HEK293 (cell line): ENCODE results near the gene CMBL.

Experiments
- CTCF ChIA-PET: fragments of 350-600 bp; formaldehyde crosslinking; extraction: SDS; loops from one replicate; lab custom pipeline; 2021; ENCODE audit warnings: antibody characterized with exemption; lab: Yijun Ruan, JAX
- POLR2A ChIA-PET: fragments of 300-600 bp; formaldehyde crosslinking; extraction: SDS; loops from one replicate; lab custom pipeline; 2020; ENCODE audit warnings: antibody characterized with exemption, inconsistent platforms; lab: Yijun Ruan, JAX
- H3K27ac ChIP-seq: fragments of 200-500 bp; sonication (Bioruptor generic); 2 replicates; pipeline ENCODE4 v1.5.1; 2014; ENCODE audit warnings: low read depth, low read length, control low read depth, inconsistent platforms; ENCODE audit errors: extremely low read depth
- H3K36me3 ChIP-seq, 2 experiments: fragments of 200-500 bp in 1 of 2; sonication (Bioruptor generic) in 1 of 2; 1 replicate in 1 of 2; 2 replicates in 1 of 2; pipeline ENCODE4 v1.5.1; 2014 to 2017; ENCODE audit warnings: inconsistent platforms in 2 of 2, low read length in 2 of 2; ENCODE audit not compliant: control insufficient read depth in 2 of 2, insufficient read depth in 1 of 2
- H3K4me1 ChIP-seq: fragments of 200-500 bp; sonication (Bioruptor generic); 2 replicates; pipeline ENCODE4 v1.5.1; 2014; ENCODE audit warnings: mild to moderate bottlenecking, low read length, inconsistent platforms; ENCODE audit not compliant: control insufficient read depth, insufficient read depth
- H3K4me3 ChIP-seq: 2 replicates; pipeline ENCODE4 v1.5.1; 2011; ENCODE audit warnings: low read depth, mild to moderate bottlenecking, control low read depth, low read length, moderate library complexity
- H3K9me3 ChIP-seq: fragments of 200-500 bp; sonication (Bioruptor generic); 2 replicates; pipeline ENCODE4 v1.5.1; 2014; ENCODE audit warnings: low read depth, low read length, inconsistent platforms; ENCODE audit not compliant: control insufficient read depth, insufficient read depth
- HOXD13 ChIP-seq: sonication (generic); formaldehyde crosslinking; IDR thresholded peaks from 2 replicates; pipeline ENCODE4 v1.8.0; 2022; ENCODE audit warnings: missing genetic modification reagents, borderline replicate concordance
- KLF16 ChIP-seq: fragments of 450-650 bp; formaldehyde crosslinking; IDR thresholded peaks from 2 replicates; pipeline ENCODE4 v1.5.1; 2017; ENCODE audit warnings: missing biosample characterization, missing genetic modification characterization
- KLF7 ChIP-seq: fragments of 450-650 bp; formaldehyde crosslinking; IDR thresholded peaks from 2 replicates; pipeline ENCODE4 v1.5.1; 2016; ENCODE audit warnings: missing biosample characterization, missing genetic modification characterization, borderline replicate concordance
- MYNN ChIP-seq: fragments of 450-650 bp; formaldehyde crosslinking; IDR thresholded peaks from 2 replicates; pipeline ENCODE4 v1.5.1; 2016; ENCODE audit warnings: missing biosample characterization, missing genetic modification characterization, borderline replicate concordance
- SCRT2 ChIP-seq: fragments of 450-650 bp; formaldehyde crosslinking; IDR thresholded peaks from 2 replicates; pipeline ENCODE4 v1.5.1; 2016; ENCODE audit warnings: missing biosample characterization, missing genetic modification characterization
- SP3 ChIP-seq: fragments of 450-650 bp; formaldehyde crosslinking; IDR thresholded peaks from 2 replicates; pipeline ENCODE4 v1.5.1; 2016; ENCODE audit warnings: missing biosample characterization, missing genetic modification characterization
- YY2 ChIP-seq: fragments of 450-650 bp; formaldehyde crosslinking; IDR thresholded peaks from 2 replicates; pipeline ENCODE4 v1.5.1; 2016; ENCODE audit warnings: missing biosample characterization, missing genetic modification characterization
- ZNF114 ChIP-seq: fragments of 450-650 bp; formaldehyde crosslinking; IDR thresholded peaks from 2 replicates; pipeline ENCODE4 v1.5.0; 2017; ENCODE audit warnings: missing biosample characterization, missing genetic modification characterization
- ZNF121 ChIP-seq: fragments of 450-650 bp; formaldehyde crosslinking; IDR thresholded peaks from 2 replicates; pipeline ENCODE4 v1.5.1; 2016; ENCODE audit warnings: missing biosample characterization, missing genetic modification characterization
- ZNF132 ChIP-seq: fragments of 450-650 bp; formaldehyde crosslinking; IDR thresholded peaks from 2 replicates; pipeline ENCODE4 v1.5.1; 2017; ENCODE audit warnings: missing biosample characterization, missing genetic modification characterization, borderline replicate concordance
- ZNF146 ChIP-seq: fragments of 450-650 bp; formaldehyde crosslinking; IDR thresholded peaks from 2 replicates; pipeline ENCODE4 v1.5.1; 2016; ENCODE audit warnings: missing biosample characterization, missing genetic modification characterization
- ZNF148 ChIP-seq: fragments of 450-650 bp; formaldehyde crosslinking; IDR thresholded peaks from 2 replicates; pipeline ENCODE4 v1.5.0; 2017; ENCODE audit warnings: missing biosample characterization, missing genetic modification characterization, borderline replicate concordance
- ZNF155 ChIP-seq: fragments of 450-650 bp; formaldehyde crosslinking; IDR thresholded peaks from 2 replicates; pipeline ENCODE4 v1.5.1; 2016; ENCODE audit warnings: missing biosample characterization, missing genetic modification characterization
- ZNF174 ChIP-seq: fragments of 450-650 bp; formaldehyde crosslinking; IDR thresholded peaks from 2 replicates; pipeline ENCODE4 v1.5.0; 2017; ENCODE audit warnings: missing biosample characterization, mild to moderate bottlenecking, missing genetic modification characterization
- ZNF223 ChIP-seq: fragments of 450-650 bp; formaldehyde crosslinking; IDR thresholded peaks from 2 replicates; pipeline ENCODE4 v1.5.1; 2016; ENCODE audit warnings: missing biosample characterization, missing genetic modification characterization
- ZNF26 ChIP-seq: fragments of 450-650 bp; formaldehyde crosslinking; IDR thresholded peaks from 2 replicates; pipeline ENCODE4 v1.5.1; 2016; ENCODE audit warnings: missing biosample characterization, missing genetic modification characterization
- ZNF266 ChIP-seq: fragments of 450-650 bp; formaldehyde crosslinking; IDR thresholded peaks from 2 replicates; pipeline ENCODE4 v1.5.1; 2016; ENCODE audit warnings: missing biosample characterization, missing genetic modification characterization, low read depth
- ZNF274 ChIP-seq, 2 experiments: fragments of 200-500 bp in 1 of 2; fragments of 450-650 bp in 1 of 2; sonication (Bioruptor generic) in 1 of 2; formaldehyde crosslinking in 1 of 2; IDR thresholded peaks; 2 replicates each; pipeline versions ENCODE4 v1.5.1 to v1.6.1; 2014 to 2016; ENCODE audit warnings: borderline replicate concordance in 1 of 2, inconsistent platforms in 1 of 2, low read length in 1 of 2, missing biosample characterization in 1 of 2, missing genetic modification characterization in 1 of 2
- ZNF302 ChIP-seq: fragments of 450-650 bp; formaldehyde crosslinking; IDR thresholded peaks from 2 replicates; pipeline ENCODE4 v1.5.1; 2016; ENCODE audit warnings: missing biosample characterization, missing genetic modification characterization, low read depth
- ZNF335 ChIP-seq: fragments of 450-650 bp; formaldehyde crosslinking; conservative IDR thresholded peaks from 2 replicates; pipeline ENCODE4 v1.5.1; 2016; ENCODE audit warnings: missing biosample characterization, missing genetic modification characterization
- ZNF37A ChIP-seq: fragments of 450-650 bp; IDR thresholded peaks from 2 replicates; pipeline ENCODE4 v1.5.1; 2018; ENCODE audit warnings: missing biosample characterization, missing genetic modification characterization
- ZNF404 ChIP-seq: fragments of 450-650 bp; formaldehyde crosslinking; IDR thresholded peaks from 2 replicates; pipeline ENCODE4 v1.5.1; 2017; ENCODE audit warnings: missing biosample characterization, missing genetic modification characterization
- ZNF426 ChIP-seq: fragments of 450-650 bp; formaldehyde crosslinking; IDR thresholded peaks from 2 replicates; pipeline ENCODE4 v1.5.1; 2017; ENCODE audit warnings: missing biosample characterization, missing genetic modification characterization, mild to moderate bottlenecking, inconsistent platforms, moderate library complexity
- ZNF501 ChIP-seq: fragments of 450-650 bp; formaldehyde crosslinking; IDR thresholded peaks from 2 replicates; pipeline ENCODE4 v1.5.1; 2016; ENCODE audit warnings: missing biosample characterization, missing genetic modification characterization
- ZNF544 ChIP-seq: fragments of 450-650 bp; formaldehyde crosslinking; IDR thresholded peaks from 2 replicates; pipeline ENCODE4 v1.5.0; 2017; ENCODE audit warnings: missing biosample characterization, missing genetic modification characterization
- ZNF621 ChIP-seq: fragments of 450-650 bp; formaldehyde crosslinking; IDR thresholded peaks from 2 replicates; pipeline ENCODE4 v1.5.1; 2017; ENCODE audit warnings: missing biosample characterization, missing genetic modification characterization
- ZNF623 ChIP-seq: fragments of 450-650 bp; formaldehyde crosslinking; IDR thresholded peaks from 2 replicates; pipeline ENCODE4 v1.5.1; 2016; ENCODE audit warnings: missing biosample characterization, missing genetic modification characterization
- ZNF660 ChIP-seq: fragments of 450-650 bp; IDR thresholded peaks from 2 replicates; pipeline ENCODE4 v1.5.1; 2018; ENCODE audit warnings: missing biosample characterization, mild to moderate bottlenecking, missing genetic modification characterization
- ZNF704 ChIP-seq: fragments of 450-650 bp; formaldehyde crosslinking; IDR thresholded peaks from 2 replicates; pipeline ENCODE4 v1.5.1; 2016; ENCODE audit warnings: missing biosample characterization, missing genetic modification characterization
- TF ChIP-seq, protein P1 (sequence below): fragments of 450-650 bp; formaldehyde crosslinking; IDR thresholded peaks from 2 replicates; pipeline ENCODE4 v1.5.1; 2016; ENCODE audit warnings: missing biosample characterization, missing genetic modification characterization
- TF ChIP-seq, protein P2 (sequence below): fragments of 450-650 bp; formaldehyde crosslinking; IDR thresholded peaks from 2 replicates; pipeline ENCODE4; 2016; ENCODE audit warnings: missing biosample characterization, missing genetic modification characterization

Gene CMBL

DNA sequence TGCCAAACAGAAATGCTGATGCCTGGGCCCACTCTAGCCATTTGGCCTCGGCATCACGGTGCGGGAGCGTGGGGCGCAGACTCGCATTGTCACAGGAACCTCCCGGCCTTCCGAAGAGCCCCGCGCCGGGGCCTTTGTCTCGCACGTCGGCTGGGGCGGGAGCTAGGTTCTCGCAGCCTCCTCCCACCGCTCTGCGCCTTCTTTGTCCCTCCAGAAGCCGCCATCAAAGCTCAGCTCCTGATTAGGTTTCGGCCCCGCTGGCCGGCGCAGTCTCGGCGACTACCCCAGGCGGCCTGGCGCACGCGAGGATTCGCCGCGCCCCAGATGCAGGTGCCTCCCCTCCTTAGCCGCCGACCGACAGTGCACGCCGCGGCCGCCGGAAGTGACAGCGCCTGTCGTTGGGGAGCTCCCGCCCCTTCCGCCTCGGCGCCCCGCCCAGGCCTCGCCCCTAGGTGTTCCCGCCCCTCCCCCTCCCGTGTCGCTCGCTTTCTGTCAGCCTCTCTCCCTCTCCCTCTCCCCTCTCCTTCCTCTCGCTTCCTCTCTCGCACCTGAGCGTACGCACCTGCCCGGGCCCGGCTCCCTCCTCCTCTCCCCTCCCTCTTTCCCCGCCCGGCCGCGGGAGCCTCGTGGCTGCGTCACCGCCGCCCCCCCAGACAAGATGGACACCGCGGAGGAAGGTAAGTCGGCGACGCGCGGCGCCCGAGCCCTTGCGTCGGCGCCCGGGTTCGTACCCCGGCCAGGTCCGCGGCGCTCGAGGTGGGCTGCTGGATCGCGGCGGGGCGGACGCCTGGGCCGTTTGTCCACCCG lies 45.7 kb upstream of the CMBL start, which contains the start of gene MARCHF6:
TSS of gene MARCHF6 (plus strand) at position 455 of the 807 bp plus-strand sequence. CDS start at position 659, 204 bp downstream.
- POLR2A ChIA-PET, result interaction anchor here (0.6 to 2.6 kb wide), 42 partner anchors 9 to 408 kb away, joined by 3 to 25 read pairs (median 4); partner anchors contain the start of genes ATPSCKMT, CCT5 and DAP
- Histone ChIP-seq H3K4me1 (peaks cover 18% of the 10 kb centered on the region), H3K36me3 (no peaks in the 10 kb centered on the region), H3K4me3 (peak within 1 kb of the TSS; percentile 94), H3K9me3 (no peaks in the 10 kb centered on the region), H3K27ac (peak within 1 kb of the TSS; percentile 99)
- CTCF ChIA-PET, result interaction anchor here (0.6 to 1.0 kb wide), 2 partner anchors 11 to 323 kb away, joined by 3 to 4 read pairs; no protein-coding TSS in a partner anchor
- peak; percentile 99 for TF ChIP-seq ZNF501 (tag by site-specific recombination)
- TF ChIP-seq KLF16 (tag by site-specific recombination), result peak; percentile 89
- TF ChIP-seq ZNF121 (tag by site-specific recombination), result peak; percentile 46; the same call in 1 of the 2 replicates
- TF ChIP-seq ZNF544 (tag by site-specific recombination), result no peak
- TF ChIP-seq ZNF335 (tag by site-specific recombination), result peak; percentile 98
- peak; percentile 4; the same call in 1 of the 2 replicates for TF ChIP-seq HOXD13 (CRISPR knock-in tag)
- no peak for TF ChIP-seq ZNF266
- TF ChIP-seq, protein P1, sequence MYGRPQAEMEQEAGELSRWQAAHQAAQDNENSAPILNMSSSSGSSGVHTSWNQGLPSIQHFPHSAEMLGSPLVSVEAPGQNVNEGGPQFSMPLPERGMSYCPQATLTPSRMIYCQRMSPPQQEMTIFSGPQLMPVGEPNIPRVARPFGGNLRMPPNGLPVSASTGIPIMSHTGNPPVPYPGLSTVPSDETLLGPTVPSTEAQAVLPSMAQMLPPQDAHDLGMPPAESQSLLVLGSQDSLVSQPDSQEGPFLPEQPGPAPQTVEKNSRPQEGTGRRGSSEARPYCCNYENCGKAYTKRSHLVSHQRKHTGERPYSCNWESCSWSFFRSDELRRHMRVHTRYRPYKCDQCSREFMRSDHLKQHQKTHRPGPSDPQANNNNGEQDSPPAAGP, result peak; percentile 88
- TF ChIP-seq ZNF404 (tag by site-specific recombination), result no peak
- TF ChIP-seq ZNF426 (tag by site-specific recombination), result no peak
- TF ChIP-seq ZNF148 (tag by site-specific recombination), result no peak
- peak; percentile 69 for TF ChIP-seq YY2 (tag by site-specific recombination)
- no peak for TF ChIP-seq ZNF132
- no peak for TF ChIP-seq ZNF223 (tag by site-specific recombination)
- TF ChIP-seq ZNF660, result peak; percentile 68; the same call in 1 of the 2 replicates
- 0 out of 2 replicates have a peak, but pooled peaks have one; percentile 16 for TF ChIP-seq ZNF623 (tag by site-specific recombination)
- peak; percentile 97 for TF ChIP-seq KLF7 (tag by site-specific recombination)
- no peak for TF ChIP-seq ZNF274 (IDR thresholded peaks at IDR 0.05; ENCODE audit: low read length)
- TF ChIP-seq ZNF274 (tag by site-specific recombination; IDR thresholded peaks at IDR 0.05; ENCODE audit: borderline replicate concordance), result no peak
- no peak for TF ChIP-seq ZNF174 (tag by site-specific recombination)
- 0 out of 2 replicates have a peak, but pooled peaks have one; percentile 20 for TF ChIP-seq MYNN (tag by site-specific recombination)
- TF ChIP-seq ZNF621 (tag by site-specific recombination), result no peak
- TF ChIP-seq, protein P2, sequence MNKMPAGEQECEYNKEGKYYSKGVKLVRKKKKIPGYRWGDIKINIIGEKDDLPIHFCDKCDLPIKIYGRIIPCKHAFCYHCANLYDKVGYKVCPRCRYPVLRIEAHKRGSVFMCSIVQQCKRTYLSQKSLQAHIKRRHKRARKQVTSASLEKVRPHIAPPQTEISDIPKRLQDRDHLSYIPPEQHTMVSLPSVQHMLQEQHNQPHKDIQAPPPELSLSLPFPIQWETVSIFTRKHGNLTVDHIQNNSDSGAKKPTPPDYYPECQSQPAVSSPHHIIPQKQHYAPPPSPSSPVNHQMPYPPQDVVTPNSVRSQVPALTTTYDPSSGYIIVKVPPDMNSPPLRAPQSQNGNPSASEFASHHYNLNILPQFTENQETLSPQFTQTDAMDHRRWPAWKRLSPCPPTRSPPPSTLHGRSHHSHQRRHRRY (tag by site-specific recombination), result 0 out of 2 replicates have a peak, but pooled peaks have one; percentile 26
- TF ChIP-seq ZNF26, result no peak
- 0 out of 2 replicates have a peak, but pooled peaks have one; percentile 23 for TF ChIP-seq SCRT2
- no peak for TF ChIP-seq ZNF302 (tag by site-specific recombination)
- TF ChIP-seq ZNF155 (tag by site-specific recombination), result no peak
- TF ChIP-seq ZNF704 (tag by site-specific recombination), result no peak
- TF ChIP-seq SP3 (tag by site-specific recombination), result peak; percentile 99
- TF ChIP-seq ZNF114 (tag by site-specific recombination), result no peak
- TF ChIP-seq ZNF37A, result no peak
- no peak for TF ChIP-seq ZNF146
